ENCODE measurements around the gene FURIN.
"Not testable (repeated sequence)": the region's sequence is repeated elsewhere in the genome, so short reads cannot be mapped to it uniquely, and the experiment has no call there.

The FURIN gene

GRCh38 chr15:90868261-90868689, at the start of gene FURIN:
FURIN (plus strand) TSS chr15:90868588; CDS start chr15:90875741, 7,153 bp downstream.
- DNase-seq, result no peak

GRCh38 chr15:90819390-90819789, 49.0 kb upstream of the FURIN start:
- no peak for DNase-seq

GRCh38 chr15:90819850-90820249, 48.5 kb upstream of the FURIN start:
- no peak for DNase-seq

DNA sequence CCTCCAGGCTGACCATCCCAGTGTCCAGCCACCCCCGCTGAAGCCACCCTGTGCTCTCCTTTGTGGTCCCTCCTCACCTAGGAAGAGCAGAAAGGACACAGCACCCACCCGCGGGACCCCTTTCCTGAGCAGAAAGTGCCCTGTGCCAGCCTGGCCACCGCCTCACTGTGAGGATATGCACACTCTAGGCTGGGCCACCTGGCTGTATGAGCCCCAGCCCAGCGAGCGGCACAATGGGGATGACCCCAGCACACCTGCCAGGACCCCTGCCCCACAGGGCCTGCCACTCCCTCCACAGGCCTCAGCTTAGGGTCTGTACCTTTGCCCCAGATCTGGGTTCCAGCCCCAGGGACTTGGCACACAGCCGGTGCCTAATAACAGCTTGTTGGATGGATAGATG, 47.9 kb upstream of the FURIN start:
- no peak for DNase-seq

GRCh38 chr15:90822204-90822955, 46.0 kb upstream of the FURIN start:
- no peak for DNase-seq

GRCh38 chr15:90823455-90823974, 44.9 kb upstream of the FURIN start:
- DNase-seq, result no peak

- not testable (repeated sequence) for DNase-seq
Observed at GRCh38 chr15:90825115-90825899, 43.1 kb upstream of the FURIN start.

- not testable (repeated sequence) for DNase-seq
Observed at GRCh38 chr15:90826206-90826885, 42.0 kb upstream of the FURIN start.

DNA sequence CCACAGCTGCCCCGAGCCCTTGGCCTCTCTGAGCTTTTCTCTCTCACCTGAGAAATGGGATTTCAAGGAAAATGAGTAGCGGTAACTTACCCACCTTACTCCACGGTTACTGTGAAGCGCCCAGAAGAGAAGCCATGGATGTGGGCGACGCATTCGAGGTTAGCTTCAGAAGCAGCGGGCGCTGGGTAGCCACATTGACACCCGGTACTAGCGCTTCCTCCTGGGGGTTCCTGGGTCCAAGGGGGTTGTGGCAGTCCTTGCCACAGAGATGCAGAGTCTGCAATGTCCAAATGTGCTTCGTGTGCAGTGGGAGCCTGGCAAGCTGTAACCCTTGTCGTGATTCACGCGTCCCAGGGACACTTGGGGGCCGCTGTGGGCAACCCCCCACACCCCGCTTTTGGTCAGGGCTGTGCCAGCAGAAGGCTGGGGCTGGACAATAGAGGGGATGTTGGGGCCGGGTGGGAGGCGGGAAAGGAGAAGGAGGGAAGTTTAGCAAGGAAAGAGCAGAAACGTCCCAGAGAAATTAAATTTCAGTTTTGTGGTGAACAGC, 41.4 kb upstream of the FURIN start:
- no peak for DNase-seq

- DNase-seq, result no peak
Observed at GRCh38 chr15:90828111-90828510, 40.3 kb upstream of the FURIN start.

- no peak for DNase-seq
Observed at GRCh38 chr15:90829126-90829525, 39.3 kb upstream of the FURIN start.

DNA sequence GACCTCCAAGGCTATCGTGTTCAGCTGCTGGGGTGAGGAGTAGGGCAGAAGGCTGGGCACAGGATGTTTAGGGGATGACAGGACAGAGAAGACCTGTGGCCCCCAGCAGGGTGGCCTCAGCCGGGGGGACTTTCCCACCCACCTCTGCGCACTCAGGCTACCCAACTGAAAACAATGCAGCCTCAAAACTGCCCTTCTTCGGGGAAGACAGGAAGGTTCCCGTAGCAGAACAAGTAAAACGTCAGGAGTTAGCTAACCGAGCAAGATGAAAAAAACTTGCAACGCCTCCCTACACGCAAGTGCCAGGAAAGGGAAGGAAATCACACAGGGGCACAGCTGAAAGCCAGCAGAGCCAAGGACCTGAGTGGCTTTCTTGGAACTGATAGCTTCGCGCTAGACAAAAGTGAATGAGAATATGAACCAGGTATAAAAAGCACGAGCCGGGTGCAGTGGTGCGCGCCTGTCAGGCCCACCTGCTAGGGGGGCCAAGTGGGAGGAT, 38.4 kb upstream of the FURIN start:
- no peak for DNase-seq

GRCh38 chr15:90834626-90835025, 33.8 kb upstream of the FURIN start:
- no peak for DNase-seq

- peak; percentile 32 for DNase-seq
Observed at GRCh38 chr15:90836296-90836871, 32.0 kb upstream of the FURIN start.

DNA sequence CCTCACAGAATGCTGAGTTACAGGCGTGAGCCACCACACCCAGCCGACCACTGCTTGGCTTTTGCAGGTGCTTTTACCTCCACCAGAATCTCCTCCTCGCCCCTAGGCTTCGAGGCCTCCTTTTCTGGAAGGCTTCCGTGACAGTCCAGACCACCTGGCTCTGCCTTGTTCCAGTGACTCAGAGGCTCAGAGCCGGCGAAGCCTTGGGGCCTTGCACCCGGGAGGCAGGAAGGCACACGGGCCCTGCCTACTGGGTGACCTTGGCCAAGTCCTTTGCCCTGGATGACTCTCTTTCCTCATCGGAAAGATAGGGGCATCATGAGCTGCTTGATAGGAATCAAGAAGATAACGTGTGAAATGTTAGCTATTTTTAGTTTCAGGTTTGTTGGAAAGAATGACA, 31.3 kb upstream of the FURIN start:
- DNase-seq, result no peak

DNA sequence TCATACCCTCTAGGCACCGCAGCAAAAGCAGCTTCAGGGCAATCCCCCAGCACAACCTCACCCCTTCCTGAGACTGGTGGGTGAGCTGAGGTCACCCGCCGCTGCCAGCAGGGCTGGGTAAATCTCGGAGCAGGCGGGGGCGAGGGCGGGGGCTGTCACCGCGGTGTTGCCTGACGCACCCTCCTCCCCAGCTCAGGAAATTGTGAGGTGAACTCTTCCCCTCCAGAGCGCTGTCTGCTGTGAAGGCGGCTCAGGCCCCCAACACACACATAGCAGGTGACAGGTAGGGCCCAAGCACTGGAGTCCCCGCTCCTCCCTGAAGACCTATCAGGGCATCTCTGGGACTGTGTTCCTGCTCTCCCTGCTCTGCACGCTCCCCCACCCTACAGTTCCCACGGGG, 30.2 kb upstream of the FURIN start:
- no peak for DNase-seq

- DNase-seq, result no peak
Observed at GRCh38 chr15:90838544-90838943, 29.8 kb upstream of the FURIN start.

- peak; percentile 97 for DNase-seq
Observed at GRCh38 chr15:90839187-90840071, 29.0 kb upstream of the FURIN start.

- no peak for DNase-seq
Observed at GRCh38 chr15:90840157-90840855, 28.1 kb upstream of the FURIN start.

GRCh38 chr15:90840954-90841353, 27.4 kb upstream of the FURIN start:
- no peak for DNase-seq

DNA sequence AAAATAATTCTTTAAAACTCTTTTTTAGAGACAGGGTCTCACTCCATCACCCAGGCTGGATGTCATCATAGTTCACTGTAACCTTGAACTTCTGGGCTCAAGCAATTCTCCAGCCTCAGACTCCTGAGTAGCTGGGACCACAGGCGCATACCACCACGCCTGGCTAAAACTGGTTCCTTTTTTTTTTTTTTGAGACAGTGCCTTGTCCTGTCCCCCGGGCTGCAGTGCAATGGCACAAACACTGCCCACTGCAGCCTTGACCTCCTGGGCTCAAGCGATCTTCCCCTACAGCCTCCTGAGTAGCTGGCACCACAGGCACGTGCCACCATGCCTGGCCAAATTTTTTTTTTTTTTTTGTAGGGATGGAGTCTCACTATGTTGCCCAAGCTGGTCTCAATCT, 23.7 kb upstream of the FURIN start:
- no peak for DNase-seq
